ENCODE data around the gene FAR1.

The FAR1 gene

GRCh38 chr11:13686776-13687175 lies 18.3 kb downstream of the FAR1 start:
- H3K27ac ChIP-seq (ENCODE audit: low read depth, low read length), result no peak overlapping the region
- no peaks in the 10 kb centered on the region for H3K9me2 ChIP-seq (replicated peaks; ENCODE audit: control insufficient read depth, low read length)
- peaks cover 13% of the 10 kb centered on the region for H4K20me1 ChIP-seq (ENCODE audit: control insufficient read depth, insufficient read depth, low read depth, low read length)
- H3K4me1 ChIP-seq (ENCODE audit: control insufficient read depth, low read length), result no peaks in the 10 kb centered on the region
- H3K36me3 ChIP-seq (ENCODE audit: control insufficient read depth, low read length), result peaks cover 44% of the 10 kb centered on the region
- H3F3A ChIP-seq (ENCODE audit: control insufficient read depth, insufficient read depth), result no peaks in the 10 kb centered on the region
- H3K9me3 ChIP-seq (ENCODE audit: control insufficient read depth, insufficient read depth, low read length), result peaks cover 5% of the 10 kb centered on the region; the same call in 1 of the 2 replicates
- H3K79me2 ChIP-seq (ENCODE audit: control insufficient read depth, low read length), result peaks cover 98% of the 10 kb centered on the region
- no peak overlapping the region for H3K4me2 ChIP-seq (ENCODE audit: low read length)
- no peak overlapping the region for H3K4me3 ChIP-seq (ENCODE audit: low read length)
- no peaks in the 10 kb centered on the region for H3K27me3 ChIP-seq (ENCODE audit: control insufficient read depth, low read length)
- no peak for TF ChIP-seq EZH2phosphoT487 (IDR thresholded peaks at IDR 0.05; ENCODE audit: borderline replicate concordance, low read length)
- TF ChIP-seq CTCF (IDR thresholded peaks at IDR 0.05; ENCODE audit: low read depth, low read length, poor library complexity, severe bottlenecking), result no peak

GRCh38 chr11:13687271-13687670 lies 18.8 kb downstream of the FAR1 start:
- peaks cover 98% of the 10 kb centered on the region for H3K79me2 ChIP-seq (ENCODE audit: control insufficient read depth, low read length)
- H3K4me2 ChIP-seq (ENCODE audit: low read length), result no peak overlapping the region
- H4K20me1 ChIP-seq (ENCODE audit: control insufficient read depth, insufficient read depth, low read depth, low read length), result peaks cover 13% of the 10 kb centered on the region
- peaks cover 5% of the 10 kb centered on the region; the same call in 1 of the 2 replicates for H3K9me3 ChIP-seq (ENCODE audit: control insufficient read depth, insufficient read depth, low read length)
- H3K4me1 ChIP-seq (ENCODE audit: control insufficient read depth, low read length), result no peaks in the 10 kb centered on the region
- H3F3A ChIP-seq (ENCODE audit: control insufficient read depth, insufficient read depth), result no peaks in the 10 kb centered on the region
- H3K9me2 ChIP-seq (replicated peaks; ENCODE audit: control insufficient read depth, low read length), result no peaks in the 10 kb centered on the region
- H3K27me3 ChIP-seq (ENCODE audit: control insufficient read depth, low read length), result no peaks in the 10 kb centered on the region
- peaks cover 44% of the 10 kb centered on the region for H3K36me3 ChIP-seq (ENCODE audit: control insufficient read depth, low read length)
- H3K27ac ChIP-seq (ENCODE audit: low read depth, low read length), result no peak overlapping the region
- TF ChIP-seq CTCF (IDR thresholded peaks at IDR 0.05; ENCODE audit: low read depth, low read length, poor library complexity, severe bottlenecking) (no peak), EZH2phosphoT487 (IDR thresholded peaks at IDR 0.05; ENCODE audit: borderline replicate concordance, low read length) (no peak)
- H3K4me3 ChIP-seq (ENCODE audit: low read length), result no peak overlapping the region

DNA sequence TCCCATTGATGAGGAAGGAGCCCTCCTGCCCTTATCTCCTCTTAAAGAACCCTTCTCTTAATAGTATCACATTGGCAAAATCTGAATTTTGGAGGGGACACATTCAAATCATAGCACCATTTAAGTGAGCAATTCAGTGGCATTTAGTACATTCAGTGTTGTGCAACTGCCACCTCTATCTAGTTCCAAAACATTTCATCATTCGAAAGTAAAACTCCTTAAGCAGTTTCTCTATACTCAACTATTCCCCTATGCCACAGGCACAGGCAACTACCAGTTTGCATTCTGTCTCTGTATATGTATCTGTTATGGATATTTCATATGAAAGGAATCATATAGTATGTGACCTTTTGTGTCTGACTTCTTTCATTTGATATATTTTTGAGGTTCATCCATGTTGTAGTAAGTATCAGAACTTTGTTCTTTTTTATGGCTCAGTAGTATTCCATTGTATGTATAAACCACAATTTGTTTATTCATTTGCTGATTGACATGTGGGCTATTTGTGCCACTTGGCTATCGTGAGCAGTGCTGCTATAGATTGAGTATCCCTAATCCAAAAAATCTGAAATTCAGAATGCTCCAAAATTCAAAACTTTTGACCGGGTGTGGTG lies 22.9 kb downstream of the FAR1 start:
- peaks cover 89% of the 10 kb centered on the region for H3K79me2 ChIP-seq (ENCODE audit: control insufficient read depth, low read length)
- H4K20me1 ChIP-seq (ENCODE audit: control insufficient read depth, insufficient read depth, low read depth, low read length), result peaks cover 9% of the 10 kb centered on the region; the same call in 1 of the 2 replicates
- peaks cover 5% of the 10 kb centered on the region; the same call in 1 of the 2 replicates for H3K9me3 ChIP-seq (ENCODE audit: control insufficient read depth, insufficient read depth, low read length)
- H3K27me3 ChIP-seq (ENCODE audit: control insufficient read depth, low read length), result no peaks in the 10 kb centered on the region
- no peak overlapping the region for H3K4me2 ChIP-seq (ENCODE audit: low read length)
- no peak overlapping the region for H3K4me3 ChIP-seq (ENCODE audit: low read length)
- peaks cover 47% of the 10 kb centered on the region for H3K36me3 ChIP-seq (ENCODE audit: control insufficient read depth, low read length)
- H3K27ac ChIP-seq (ENCODE audit: low read depth, low read length), result no peak overlapping the region
- TF ChIP-seq CTCF (IDR thresholded peaks at IDR 0.05; ENCODE audit: low read depth, low read length, poor library complexity, severe bottlenecking) (no peak), EZH2phosphoT487 (IDR thresholded peaks at IDR 0.05; ENCODE audit: borderline replicate concordance, low read length) (no peak)
- H3K9me2 ChIP-seq (replicated peaks; ENCODE audit: control insufficient read depth, low read length), result no peaks in the 10 kb centered on the region
- H3F3A ChIP-seq (ENCODE audit: control insufficient read depth, insufficient read depth), result no peaks in the 10 kb centered on the region
- no peaks in the 10 kb centered on the region for H3K4me1 ChIP-seq (ENCODE audit: control insufficient read depth, low read length)
